ENCODE data around the gene SIK3. TPM values are rescaled to one million over a fixed set of nuclear protein-coding genes. Genes with fewer than 3 reads are reported as not detected.

SIK3 gene
- total RNA-seq, 4 donors from 2014 or later: 45.0 to 70.2 (median 48.8) TPM

DNA sequence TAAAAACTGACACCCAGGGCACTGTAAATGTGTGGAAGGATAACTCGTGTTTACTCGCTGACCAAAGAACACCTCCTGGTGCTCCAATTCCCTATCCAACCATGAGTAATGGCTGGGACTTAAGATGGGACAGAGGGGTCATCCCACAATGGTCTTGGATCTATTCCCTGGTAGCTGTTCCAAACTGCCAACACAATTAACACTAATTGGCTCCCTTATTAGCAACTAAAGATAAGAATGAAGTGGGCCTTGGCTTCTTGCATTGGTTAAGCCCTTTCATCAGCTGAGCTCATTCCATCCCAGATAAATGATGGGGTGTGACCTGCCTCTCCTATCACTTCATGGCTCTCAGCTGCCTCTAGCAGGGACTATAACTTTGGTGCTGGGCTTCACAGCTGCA is 1.5 kb upstream of the SIK3 start:
- 83 to 84% methylated on average over 2 of the region's 2 CpGs for WGBS, 2 donors

DNA sequence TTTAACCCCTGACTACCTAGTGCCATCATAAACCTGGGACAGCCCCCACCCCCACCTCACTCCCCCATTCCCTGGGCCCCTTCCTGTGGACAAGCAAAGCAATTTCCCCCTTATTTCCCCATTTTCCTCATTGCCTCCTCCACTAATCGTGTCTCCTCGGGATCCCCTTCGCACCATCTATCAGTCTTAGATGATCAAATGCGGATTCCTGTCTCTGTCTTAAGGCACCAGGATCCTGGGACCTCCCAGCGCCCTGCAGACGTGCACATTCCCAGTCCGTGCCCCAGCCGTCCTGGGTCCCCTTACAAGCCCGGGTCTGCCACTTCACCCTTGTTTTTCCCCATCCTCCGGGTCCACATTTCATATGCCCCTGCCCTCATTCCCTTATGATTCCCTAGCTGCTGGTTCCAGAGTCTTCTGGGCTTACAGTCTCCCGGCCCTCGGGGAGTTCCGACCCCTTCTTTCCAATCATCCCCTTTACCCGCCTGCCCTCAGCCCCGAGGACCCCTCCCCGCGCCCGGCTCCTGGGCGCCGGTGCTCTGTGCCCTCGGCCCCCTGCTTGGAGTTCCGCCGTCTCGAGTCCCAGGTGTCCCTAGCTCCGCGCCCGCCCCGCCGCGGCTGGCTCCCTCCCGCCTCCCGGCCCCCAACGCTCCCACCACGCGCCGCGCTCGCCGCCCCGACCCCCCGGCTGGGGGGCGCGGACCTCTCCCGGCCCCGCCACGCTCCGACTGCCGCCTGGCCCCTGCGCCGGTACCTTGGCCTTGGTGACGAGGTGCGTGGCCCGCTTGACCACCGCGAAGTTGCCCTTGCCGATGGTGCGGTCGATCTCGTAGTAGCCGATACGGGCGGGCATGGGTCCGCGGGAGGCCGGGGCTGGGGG is 599 bp downstream of the SIK3 start:
- Histone ChIP-seq H3K27me3 (no peaks in the 10 kb centered on the region), H3K36me3 (no peaks in the 10 kb centered on the region), H3K27ac (peak overlapping the region; percentile 94 to 99 (median 98)), H3K4me1 (peaks cover 0 to 56% (median 32%) of the 10 kb centered on the region in 4 donors), H3K4me3 (peak overlapping the region; percentile 77 to 90 (median 84)), H3K9me3 (no peaks in the 10 kb centered on the region)
- TF ChIP-seq CTCF (IDR thresholded peaks at IDR 0.05): no peak
- TF ChIP-seq POLR2A (IDR thresholded peaks at IDR 0.05): peak in 1 of 2 donors; percentile 6
- peak in 1 of 2 donors; percentile 45 for TF ChIP-seq EP300 (IDR thresholded peaks at IDR 0.05)
- DNase-seq (ENCODE audit: low spot score in 2 of 2): peak in 1 of 2 donors; percentile 42
- 1 to 3% methylated on average over 34 to 39 of the region's 65 CpGs for WGBS, 2 donors

More for the DNA sequence above, 1.5 kb upstream of the SIK3 start:
- Histone ChIP-seq H3K4me1 (peaks cover 0 to 35% (median 22%) of the 10 kb centered on the region in 4 donors), H3K36me3 (no peaks in the 10 kb centered on the region), H3K27ac (peak overlapping the region; percentile 94 to 98 (median 98)), H3K4me3 (no peak overlapping the region), H3K9me3 (no peaks in the 10 kb centered on the region), H3K27me3 (no peaks in the 10 kb centered on the region)
- no peak for DNase-seq (ENCODE audit: low spot score in 2 of 2)
- TF ChIP-seq POLR2A (IDR thresholded peaks at IDR 0.05): no peak
- no peak for TF ChIP-seq EP300 (IDR thresholded peaks at IDR 0.05)
- no peak for TF ChIP-seq CTCF (IDR thresholded peaks at IDR 0.05)

DNA sequence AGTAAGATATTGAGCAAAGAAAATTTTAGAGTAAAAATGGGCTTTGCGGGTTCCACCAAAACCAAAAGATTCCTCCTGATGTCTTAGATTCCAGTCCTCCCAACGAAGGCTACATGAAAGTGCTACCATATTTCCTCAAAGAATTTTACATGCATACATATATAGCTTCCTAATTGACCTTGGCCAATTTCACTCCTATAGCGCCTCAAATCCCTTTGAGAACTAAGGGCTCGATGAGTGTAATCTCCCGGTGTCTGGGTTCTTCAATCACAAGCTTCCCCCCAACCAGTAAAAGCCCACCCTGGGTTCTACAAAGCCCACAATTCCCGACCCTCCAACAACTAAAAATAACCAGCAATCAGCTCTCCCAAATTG is 1.2 kb downstream of the SIK3 start:
- TF ChIP-seq EP300 (IDR thresholded peaks at IDR 0.05): no peak
- no peak for TF ChIP-seq CTCF (IDR thresholded peaks at IDR 0.05)
- TF ChIP-seq POLR2A (IDR thresholded peaks at IDR 0.05): no peak
- WGBS, 2 donors: 36 to 39% methylated on average over 6 of the region's 6 CpGs
- no peaks in the 10 kb centered on the region for H3K9me3 ChIP-seq
- peak overlapping the region; percentile 94 to 99 (median 98) for H3K27ac ChIP-seq
- no peak for DNase-seq (ENCODE audit: low spot score in 2 of 2)
- peaks cover 0 to 61% (median 36%) of the 10 kb centered on the region in 4 donors for H3K4me1 ChIP-seq
- H3K36me3 ChIP-seq: no peaks in the 10 kb centered on the region
- H3K27me3 ChIP-seq: no peaks in the 10 kb centered on the region
- H3K4me3 ChIP-seq: peak overlapping the region; percentile 77 to 90 (median 84)

DNA sequence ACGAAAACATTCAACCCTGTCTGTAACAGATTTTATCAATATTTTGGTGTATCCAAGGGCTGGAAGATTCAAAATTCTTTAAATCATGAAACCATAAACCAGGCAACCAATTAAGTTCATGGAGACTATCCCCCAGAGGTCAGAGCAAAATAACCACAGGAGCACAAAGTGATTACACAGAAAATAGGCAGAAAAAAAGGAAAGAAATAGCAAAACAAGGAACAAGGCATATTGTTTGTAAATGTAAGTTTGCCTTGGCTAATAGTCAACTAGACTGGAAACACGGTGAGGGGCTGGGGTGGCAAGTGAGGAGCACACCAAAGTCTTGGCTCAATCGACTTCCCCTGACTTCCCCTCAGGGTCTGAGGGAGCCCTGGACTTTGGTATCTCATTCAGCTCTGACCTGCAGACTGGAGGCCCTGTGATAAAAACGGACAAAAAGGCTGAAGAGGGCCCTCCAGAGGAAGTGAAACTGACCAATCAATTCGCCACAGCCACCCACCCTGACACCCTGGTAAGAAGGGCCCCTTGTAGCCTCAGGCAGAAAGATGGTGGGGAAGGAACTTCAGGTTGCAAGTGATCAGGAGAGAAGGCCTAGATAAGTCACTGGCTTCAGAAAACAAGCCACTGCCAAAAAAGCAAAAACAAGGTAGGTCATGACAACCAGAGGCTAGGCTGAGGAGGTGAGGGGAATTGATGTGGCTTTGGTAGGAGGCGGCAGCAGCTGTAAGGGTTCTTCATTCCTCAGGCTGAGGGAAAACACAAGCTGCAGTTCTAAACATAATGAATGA is 1.8 kb downstream of the SIK3 start:
- H3K4me1 ChIP-seq: peaks cover 0 to 66% (median 36%) of the 10 kb centered on the region in 4 donors
- no peak for TF ChIP-seq EP300 (IDR thresholded peaks at IDR 0.05)
- no peak for TF ChIP-seq POLR2A (IDR thresholded peaks at IDR 0.05)
- TF ChIP-seq CTCF (IDR thresholded peaks at IDR 0.05): no peak
- no peaks in the 10 kb centered on the region for H3K36me3 ChIP-seq
- H3K27me3 ChIP-seq: no peaks in the 10 kb centered on the region
- peak overlapping the region; percentile 94 to 99 (median 98) for H3K27ac ChIP-seq
- WGBS, 2 donors: 29 to 36% methylated on average over 6 of the region's 6 CpGs
- H3K4me3 ChIP-seq: peak overlapping the region in 3 of 4 donors; percentile 77 to 89 (median 78)
- DNase-seq (ENCODE audit: low spot score in 2 of 2): no peak
- H3K9me3 ChIP-seq: no peaks in the 10 kb centered on the region
